SIG-M5 (cell line): ENCODE measurements around the gene COMP.

Experiments used
- DNase-seq: peaks from one replicate; lab custom pipeline; 2025; lab: John Stamatoyannopoulos, UW

COMP gene

DNA sequence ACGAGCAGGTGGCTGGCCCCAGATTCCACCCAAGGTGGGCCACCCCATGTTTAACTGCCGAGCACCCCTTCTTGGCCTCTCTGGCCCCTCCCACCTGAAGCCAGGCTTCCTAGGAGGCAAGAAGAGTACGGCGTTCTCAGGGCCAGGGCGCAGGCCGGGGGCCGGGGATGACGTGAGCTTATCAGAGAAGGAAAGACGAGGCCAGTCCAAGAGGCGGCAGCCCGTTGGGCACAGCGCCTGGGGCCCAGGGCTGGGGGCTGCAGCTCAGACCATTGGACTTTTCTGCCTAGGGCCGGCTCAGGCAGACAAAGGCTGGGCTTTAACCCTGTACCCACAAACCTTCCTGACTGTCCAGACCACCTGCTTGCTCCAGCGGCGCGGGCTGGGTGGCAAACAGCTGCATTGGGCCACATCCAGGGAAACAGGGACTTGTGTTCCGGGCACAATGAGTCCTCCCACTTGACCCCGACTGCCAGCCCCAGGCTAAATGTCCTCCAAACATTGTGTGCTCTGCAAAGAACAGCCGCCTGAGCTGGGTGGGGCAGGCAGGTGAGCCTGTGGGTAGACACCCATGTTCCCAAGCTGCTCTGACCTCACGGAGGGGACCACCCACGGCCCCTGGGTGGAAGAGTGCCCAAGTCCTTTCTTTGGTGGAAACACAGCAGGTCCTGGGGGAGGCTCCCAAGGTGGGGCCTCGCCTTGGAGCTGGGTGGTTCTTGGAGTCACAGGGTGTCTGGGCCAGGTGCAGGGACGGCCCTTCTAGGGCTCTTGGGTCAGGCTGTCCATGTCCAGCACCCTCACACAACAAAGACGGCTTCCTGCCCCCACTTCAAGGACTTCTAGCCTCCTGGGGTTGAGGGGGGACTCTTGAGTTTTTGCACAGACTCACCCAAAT lies 21.9 kb downstream of the COMP start:
- DNase-seq = no peak

DNA sequence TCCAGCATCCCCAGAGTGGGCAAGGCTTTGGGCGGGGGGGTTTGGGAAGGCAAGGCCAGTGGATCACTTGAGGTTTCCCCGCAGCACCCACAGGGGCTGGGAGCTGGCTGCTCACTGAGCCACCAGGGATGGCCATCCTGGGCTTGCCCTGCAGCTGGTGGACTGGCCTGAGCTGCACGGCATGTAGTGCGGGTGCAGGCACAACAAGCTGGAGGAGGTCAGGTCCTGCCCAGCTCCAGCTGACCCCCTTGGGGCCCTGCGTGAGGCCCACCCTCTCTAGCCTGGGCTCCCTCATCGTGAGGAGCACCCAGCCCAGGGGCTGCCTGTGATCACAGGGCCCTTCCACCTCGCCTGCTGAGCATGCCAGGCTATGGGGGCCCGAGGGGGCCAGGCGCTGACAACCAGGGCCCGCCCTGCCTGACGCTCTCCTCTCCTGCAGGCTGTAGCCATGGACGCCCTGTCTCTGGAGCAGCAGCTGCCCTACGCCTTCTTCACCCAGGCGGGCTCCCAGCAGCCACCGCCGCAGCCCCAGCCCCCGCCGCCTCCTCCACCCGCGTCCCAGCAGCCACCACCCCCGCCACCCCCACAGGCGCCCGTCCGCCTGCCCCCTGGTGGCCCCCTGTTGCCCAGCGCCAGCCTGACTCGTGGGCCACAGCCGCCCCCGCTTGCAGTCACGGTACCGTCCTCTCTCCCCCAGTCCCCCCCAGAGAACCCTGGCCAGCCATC lies 22.9 kb downstream of the COMP start:
- DNase-seq = no peak

DNA sequence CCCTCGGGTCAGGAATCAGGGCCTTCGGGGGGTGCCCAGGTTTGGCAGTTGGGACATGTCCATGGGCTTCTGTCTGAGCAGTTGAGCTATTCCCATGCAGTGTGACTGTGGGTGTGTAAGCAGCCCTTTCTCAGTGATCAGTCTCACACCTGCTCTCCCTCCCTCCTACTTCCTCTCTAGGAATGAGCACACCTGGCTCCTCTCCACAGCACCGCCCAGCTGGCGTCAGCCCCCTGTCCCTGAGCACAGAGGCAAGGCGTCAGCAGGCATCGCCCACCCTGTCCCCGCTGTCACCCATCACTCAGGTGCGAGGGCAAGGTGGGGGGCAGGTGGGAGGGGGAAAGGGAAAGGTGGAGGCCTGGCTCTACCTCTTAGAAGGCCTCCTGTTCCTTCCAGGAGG lies 25.9 kb downstream of the COMP start:
- DNase-seq = no peak

DNA sequence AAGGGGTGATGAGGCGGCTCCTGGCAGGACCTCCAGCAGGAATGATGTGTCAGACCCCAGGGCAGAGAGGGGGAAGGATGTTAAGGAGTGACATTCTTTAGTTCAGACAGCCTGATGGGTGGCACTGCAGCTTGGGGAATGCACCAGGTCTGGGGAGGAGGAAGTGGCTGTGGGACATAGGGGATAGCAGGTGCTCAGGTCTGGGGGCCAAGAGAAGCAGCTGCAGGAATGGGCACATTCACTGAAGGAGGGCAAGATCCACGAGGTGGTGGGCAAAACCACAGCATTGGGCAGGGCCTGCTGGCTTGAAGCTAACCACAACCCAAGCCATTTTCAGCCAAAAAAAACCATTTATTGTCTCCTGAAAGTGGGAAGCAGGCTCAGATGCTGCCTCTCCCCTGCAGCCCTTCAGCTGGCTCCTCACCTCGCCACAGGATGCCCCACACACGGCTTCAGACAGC lies 26.5 kb downstream of the COMP start:
- DNase-seq = no peak

DNA sequence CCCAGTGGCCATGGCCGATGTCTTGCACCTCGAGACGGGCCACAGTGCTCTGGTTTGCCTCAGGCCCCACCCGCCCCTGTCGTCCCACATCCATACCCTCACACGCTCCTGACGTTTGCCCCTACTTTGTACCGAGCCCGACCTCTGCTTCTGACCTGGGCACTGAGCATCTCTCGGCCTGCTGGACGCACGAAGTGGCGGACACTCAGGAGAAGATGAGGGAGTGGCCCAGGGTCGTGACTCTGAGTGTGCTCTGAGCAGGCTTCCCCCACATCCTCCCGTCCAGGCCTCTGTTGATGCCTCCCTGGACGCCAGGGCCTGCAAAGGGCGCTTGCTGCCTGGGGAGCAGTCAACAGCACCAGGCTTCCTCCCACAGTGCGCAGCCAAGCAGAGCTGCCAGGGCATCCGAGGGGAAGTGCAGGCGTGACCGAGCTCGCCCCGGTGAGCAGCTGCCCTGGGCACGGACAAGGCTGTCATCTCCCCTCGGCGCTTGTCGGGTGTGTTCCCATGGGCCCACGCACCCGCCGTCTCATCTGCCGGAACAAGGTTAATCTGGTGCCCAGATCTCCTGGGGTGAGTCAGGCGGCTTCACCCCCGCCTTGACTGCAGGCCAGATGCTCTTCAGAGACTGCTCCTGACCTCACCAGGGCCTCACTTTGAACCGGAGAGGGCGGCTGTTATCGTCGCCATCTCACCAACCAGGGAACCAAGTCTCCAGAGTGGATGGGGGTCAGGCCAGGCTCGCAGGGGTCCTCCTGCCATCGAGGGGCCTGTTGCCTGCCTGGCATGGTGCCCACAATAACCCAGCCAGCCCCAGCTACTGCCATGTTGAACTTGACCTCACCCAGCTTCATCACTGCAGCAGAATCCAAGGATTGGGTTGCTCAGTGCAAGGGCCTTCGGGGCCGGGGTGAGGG lies 27.2 kb downstream of the COMP start:
- DNase-seq = no peak

DNA sequence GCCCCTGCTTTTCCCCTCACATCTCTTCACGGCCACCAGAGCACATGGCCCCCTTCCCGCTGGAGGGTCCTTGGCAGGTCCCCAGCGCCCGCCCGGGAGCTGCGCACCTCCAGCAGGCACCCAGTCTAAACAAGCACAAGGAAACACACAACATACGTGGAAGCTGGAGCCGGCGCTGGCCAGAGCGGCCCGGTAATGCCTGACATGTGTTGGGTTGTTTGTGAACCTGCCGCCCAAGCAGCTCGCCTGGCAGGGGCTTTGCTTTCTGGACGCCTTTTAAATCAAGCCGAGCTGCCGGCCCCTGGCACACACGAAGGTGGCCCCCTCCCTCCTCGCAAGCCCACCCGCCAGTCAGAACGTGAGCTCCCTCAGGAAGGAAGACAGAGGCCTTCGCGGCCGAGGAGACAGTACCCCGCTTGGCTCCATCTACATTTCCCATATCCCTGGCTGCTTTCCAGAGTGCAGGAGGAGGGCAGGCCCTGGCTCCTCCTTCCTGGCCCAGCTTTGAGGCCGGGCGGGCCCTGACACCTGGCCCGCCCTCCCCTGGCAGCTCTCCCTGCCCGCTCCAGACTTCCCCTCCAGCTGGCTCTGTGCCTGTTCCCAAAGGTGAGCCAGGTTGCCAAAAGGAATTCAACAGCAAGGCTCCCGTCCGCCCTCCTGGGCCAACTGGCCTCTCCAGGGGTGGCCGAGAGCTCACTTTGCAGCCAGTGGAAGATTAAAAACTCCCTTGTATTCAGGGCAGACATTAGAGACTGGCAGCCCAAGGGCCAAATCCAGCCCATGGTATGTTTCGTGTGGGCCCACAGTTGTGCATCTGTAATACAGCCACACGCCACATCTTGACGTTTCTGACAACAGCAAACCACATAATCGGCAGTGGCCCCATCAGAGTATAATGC lies 28.7 kb downstream of the COMP start:
- no peak for DNase-seq

DNA sequence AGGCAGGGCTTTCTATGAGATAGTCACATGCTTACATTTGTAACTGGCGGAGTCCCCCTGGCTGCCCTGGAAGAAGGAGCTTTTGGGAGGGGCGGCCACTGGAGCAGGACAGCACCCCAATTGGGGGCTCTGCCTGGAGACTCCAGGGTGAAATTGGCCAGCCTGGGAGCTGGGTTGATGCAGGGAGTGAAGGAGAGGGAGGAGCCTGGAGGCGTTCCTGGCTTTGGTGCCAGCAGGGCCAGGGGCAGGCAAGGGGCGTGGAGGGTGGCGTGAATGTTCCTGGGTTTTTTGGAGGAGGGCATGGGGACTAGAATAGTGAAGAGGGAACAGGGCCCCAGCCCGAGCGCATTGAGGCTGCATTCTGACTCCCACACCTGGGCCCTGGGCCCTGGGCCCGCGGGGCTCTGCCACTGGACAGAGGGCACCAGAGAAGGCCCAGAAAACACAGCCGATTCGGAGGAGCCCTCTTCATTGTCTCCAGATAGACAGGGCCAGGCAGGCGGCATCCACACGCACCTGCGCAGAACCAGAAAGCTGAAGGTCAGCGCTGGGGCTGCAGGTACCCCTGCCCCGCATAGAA lies 29.5 kb downstream of the COMP start:
- no peak for DNase-seq

DNA sequence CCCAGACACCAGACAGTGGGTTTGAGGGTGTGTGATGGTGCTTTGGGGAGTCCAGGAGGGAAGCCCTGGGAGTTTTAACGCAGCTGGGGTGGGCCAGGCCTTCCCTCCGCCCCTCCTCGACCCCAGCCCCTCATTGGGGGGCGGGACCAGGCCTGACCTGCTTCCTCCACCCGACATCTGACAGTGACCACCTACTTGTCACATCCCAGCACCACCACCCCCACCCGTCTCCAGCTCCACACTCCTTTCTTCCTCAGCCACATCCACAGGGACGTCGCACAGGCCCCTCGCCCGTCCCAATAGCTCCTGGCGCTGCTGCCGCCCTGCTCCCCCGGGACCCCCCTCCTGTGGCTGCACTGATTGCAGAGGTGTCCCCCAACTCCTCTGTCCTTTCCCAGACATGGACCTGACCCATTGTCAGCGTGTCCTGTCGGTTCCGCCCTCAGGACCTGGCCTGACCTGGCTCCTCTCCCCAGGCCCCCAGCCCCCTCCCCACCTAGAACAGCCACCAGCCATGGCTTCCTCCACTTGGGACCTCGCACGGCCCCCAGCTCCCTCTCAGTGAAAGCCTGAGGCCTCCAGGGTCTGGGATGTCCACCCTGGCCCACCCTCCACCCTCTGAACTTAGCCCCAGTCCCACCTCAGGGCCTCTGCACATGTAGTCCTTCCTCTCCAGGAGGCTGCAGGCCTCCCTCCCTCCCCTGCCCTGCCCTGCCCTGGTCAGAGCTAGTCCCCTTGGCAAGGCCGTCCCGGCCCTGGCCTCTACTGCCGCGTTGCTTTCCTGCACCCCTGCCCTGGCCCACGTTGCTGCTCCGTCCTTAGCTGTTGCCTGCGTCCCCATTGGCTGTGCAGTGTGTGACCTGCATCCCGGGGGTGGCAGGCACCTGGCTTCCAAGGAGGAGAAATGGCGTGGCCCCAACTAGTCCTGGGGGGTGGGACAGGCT lies 30.4 kb downstream of the COMP start:
- DNase-seq = no peak

DNA sequence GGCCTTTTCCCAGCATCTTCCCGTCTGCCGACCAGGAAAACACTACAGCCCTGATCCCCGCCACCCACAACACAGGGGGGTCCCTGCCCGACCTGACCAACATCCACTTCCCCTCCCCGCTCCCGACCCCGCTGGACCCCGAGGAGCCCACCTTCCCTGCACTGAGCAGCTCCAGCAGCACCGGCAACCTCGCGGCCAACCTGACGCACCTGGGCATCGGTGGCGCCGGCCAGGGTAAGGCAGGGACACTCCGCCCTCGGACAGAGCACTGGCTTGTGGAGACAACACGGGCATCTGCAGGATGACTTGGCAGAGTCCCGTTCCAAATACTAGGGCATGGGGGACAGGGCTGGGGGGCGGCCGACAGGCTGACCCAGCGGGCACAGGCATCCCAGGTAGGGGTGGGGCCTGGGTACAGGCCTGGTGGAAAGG lies 31.1 kb downstream of the COMP start:
- DNase-seq = no peak

DNA sequence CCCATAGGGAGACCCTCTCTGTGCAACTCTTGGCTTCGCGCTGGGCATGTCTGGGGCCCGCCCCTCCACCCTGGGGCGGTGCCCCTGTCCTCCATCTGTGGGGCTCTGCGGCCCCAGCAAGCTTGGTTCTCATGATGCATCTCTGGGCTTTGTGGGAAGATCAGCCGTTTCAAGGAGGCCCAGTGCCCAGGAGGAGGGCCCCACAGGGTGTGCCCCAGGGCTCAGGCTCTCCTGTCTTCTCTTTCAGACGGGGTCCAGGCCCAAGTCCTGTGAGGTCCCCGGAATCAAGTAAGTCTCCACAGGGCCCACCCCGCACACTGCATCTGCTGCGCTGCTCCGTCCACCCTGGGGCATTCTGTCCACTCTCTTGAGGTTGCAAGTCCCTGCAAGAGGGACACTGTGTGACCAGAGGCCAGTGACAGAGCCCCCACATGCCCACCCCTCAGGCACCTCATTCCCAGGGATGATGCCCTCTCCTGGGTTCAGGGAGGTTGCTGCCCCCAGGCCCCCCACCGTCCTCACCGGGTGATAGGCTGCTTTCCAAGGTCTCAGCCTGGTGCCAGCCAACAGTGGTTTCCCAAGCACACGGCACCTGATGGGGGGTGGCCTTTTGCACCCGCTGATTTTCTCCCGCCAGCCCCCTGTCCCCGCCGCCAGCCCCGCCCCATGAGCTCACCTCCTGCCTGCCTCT lies 31.7 kb downstream of the COMP start:
- no peak for DNase-seq

DNA sequence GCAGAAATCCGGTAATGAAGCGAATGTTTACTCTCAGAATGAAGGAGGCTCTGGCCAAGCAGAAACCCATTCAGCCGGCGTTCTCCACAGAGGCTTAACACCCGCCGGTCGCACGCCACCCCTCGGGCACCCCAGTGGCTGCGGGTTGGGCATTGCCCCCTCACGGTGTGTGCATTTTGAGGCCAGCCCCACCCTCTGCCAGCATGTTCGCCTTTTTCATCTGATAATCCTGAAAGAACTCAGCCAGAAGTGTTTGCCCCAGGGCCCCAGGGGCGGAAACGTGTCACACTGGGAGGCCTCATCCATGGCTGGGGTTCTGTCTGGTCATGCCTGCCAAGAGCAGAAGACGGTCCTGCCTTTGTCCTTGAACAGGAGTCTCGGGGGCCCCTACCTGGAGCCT lies 34.2 kb downstream of the COMP start:
- DNase-seq = no peak

DNA sequence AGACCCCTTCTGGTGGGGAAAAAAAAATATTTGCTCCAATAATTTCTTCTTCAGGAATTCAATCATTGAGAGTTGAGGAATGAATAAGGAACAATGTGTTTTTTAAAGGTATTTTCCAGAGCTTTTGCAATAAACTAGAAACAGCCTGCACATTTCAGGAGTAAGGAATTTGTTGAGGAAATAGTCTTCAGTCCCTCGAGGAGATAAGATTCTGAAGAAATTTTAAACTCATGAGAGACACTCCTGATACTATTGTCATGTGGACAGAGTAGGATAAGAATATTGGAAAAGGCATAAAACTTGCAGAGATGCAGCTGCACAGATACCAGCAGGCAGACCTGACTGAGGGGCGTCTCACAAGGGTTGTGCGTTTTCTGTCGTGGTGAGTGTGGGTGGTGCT lies 36.6 kb downstream of the COMP start:
- DNase-seq = no peak

DNA sequence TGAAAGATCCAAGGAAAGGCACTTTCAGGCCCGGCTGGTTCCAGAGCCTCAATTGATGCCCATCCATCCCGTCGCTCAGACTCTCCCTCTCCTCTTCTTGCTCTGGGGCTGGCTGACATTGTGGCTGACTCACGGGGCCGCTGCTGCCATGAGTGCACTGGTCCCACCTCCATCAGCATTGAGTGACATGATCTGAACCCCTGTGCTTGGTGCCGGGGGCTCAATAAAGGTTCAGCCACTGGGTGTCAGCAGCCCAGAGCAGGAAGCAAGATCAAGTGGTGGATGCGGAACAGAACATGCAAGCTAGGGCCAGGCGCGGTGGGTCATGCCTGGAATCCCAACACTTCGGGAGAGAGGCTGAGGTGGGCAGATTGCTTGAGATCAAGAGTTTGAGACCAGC lies 39.5 kb downstream of the COMP start:
- DNase-seq = no peak

DNA sequence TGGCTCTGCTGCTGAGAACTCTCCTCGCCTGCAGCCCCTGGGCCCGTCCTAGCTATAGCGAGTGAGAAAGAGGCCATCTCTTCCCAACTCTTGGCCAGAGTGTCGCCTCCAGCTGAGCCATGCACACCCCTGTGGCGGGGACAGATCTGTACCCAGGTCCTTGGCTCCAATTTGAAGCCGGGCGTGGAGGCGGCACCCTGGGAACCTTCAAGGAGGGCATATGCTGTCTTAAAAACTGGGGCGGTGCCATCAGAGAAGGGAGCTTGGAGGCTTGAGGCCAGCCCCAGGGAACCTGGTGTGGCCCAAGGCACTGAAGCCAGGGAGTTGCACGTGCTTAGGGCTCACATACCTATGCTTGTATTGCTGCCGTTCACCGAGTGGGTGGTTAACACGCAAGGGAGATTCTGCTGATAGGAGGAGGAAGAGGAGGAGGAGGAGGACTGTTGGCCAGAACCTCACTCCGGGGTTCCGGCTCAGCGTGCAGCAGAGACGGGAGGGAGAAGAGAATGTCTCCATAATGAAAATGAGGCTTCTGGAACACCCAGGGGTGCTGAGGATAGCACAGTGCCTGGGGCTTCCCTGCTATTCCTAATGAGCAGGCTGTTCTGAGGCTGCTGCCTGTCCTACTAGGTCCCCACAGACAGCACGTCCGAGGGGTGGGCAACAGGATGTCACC lies 40.7 kb downstream of the COMP start:
- DNase-seq = no peak

DNA sequence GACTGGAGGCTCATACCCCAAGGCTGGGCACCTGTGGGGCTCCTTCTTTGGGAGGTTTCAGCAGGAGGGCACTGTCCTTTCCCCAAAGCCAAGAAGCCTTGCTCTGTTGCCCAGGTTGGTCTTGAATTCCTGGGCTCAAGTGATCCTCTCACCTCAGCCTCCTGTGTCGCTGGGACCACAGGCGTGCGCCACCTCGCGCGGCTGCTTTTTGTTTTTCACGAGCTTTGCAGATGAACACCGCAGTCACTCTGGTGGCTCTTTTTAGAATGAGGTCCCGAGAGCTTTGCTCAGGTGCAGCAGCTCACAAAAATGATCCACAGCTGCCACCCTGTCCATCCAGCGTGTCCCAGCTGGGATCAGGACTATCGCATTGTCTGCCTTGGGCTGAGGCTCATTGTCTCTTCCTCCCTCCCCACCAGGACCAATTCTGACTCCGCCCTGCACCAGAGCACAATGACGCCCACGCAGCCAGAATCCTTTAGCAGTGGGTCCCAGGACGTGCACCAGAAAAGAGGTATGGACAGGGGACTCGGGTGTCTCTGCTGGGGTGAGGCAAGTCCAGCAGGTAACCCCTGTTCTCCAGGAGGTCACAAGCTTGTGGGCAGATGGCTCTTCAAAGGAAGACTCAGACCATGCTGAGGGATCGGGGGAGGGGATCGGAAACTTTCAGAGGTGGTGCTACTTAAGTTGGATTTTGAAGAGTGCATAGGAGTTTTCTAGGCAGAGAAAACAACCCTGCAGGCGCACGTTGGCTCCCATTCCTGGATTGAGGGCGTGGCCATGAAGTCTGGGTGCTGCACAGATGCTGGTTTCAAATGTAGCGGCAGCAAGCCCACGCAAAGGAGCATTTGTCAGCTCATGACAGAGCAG lies 41.5 kb downstream of the COMP start:
- DNase-seq = no peak

DNA sequence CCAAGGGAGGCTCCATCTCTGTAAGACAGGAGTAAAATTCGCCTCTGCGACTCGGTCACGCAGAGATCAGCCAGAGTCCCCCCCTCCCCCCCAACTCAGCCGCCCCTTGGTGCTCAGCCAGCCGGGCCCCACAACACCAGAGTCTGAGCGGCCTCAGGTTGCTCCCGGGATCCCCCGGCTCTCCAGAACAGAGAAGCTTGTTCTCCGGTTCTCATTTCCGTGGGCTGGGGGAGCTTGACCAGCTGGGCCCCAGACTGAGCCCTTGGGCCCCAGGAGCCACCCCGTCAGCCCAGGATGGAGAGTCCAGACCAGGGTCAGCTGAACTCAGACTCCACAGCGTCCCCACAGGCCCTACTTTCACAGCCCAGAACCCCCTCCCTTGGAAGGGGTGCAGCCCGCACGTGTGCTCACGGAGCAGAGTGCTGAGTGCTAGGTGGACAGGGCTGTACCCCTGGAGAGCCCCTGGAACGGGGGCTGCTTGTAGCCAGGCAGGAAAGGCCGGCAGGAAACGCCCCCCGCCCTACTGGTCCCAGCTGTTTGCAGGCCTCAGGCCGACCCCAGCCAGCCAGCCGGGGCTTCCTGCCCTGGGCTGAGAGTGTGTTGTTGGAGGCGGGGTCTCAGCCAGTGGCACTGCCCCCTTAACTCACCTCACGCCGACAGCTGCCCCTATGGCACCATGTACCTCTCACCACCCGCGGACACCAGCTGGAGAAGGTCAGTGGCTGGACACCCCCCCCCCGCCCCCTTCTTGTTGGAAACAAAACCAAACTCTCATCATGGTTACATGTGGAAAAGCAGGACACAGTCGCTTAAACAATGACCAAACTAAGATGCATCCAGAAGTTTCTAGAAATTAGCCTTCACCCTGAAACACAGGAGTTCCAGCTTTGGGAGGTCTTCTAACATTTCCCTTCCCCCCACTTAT lies 44.4 kb downstream of the COMP start:
- DNase-seq = no peak
